Measurements from ENCODE around the gene NME4.
A peak's percentile ranks its signal among the peaks of the same experiment; 100 is the strongest.

Gene NME4

DNA sequence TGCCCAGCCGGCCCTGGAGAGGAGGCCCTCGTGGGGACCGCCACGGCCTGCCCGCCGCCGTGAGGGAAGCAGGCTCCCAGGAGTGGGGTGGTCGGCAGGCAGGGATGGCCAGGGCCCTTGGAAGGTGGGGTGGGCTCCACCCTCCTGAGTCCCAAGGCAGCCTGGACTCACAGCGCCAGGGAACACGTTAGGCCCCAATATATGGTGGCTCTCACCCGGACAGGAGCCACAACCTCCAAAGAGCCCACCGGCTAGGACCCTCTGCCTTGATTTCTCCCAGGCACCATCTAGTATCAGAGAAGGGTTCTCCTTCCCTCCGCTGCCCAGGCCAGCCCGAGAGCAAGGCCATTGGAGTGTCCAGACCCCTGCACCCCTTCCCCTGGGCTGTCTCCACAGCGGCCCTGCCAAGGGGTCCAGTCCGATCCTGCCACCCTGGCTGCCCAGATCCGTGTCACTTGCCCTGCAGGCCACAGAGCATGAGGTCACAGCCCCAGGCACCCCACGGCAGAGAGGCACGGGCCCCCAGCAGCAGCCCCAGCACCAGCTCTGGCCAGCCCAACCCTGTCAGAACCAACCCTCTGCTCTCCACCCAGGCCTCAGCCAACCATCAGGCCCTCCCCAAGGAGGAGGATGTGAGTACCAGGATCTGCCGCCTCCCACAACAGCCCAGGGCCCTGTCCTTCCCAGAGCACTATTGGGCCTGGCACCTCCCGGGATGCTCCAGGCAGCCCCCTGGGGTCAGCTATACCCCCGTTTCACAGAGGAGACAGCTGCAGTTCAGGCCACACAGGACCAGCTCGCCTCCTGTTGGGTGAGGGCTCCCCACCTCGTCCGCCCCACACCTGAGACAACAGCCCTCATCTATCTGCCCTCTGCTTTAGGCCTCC lies 43.4 kb upstream of the NME4 start:
- TF ChIP-seq CTCF (conservative IDR thresholded peaks at IDR 0.05) (no peak), ZFX (IDR thresholded peaks at IDR 0.05) (no peak)
- peak overlapping the region; percentile 41; the same call in 1 of the 2 replicates for H3K27ac ChIP-seq

DNA sequence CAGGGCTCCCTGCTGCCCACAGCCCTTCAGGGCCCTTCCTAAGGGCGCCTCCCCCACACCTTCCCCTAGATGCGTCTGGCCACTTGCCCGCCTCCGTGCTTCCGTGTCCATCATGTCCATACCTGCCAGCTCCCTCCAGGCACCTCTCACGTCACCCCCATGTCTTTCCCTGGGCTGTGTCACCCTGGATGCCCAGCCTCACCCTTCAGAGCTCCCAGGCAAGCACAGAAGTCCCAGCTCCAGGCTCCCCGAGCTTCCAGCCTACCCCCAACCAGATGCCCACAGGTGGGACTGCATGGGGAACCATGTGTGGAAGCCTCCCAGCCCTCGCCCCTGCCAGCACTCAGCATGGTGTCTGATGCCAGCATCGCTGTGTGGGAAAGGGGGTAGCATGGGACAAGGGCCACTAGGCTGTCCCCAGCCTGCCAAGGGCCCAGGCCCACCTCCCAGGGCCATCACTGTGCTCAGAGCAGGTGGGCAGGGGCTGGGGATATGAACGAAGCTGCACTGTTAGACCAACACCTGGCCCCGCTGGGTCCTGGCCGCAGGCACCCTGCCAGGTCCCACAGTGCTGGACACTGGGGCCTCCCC lies 42.6 kb upstream of the NME4 start:
- H3K27ac ChIP-seq, result no peak overlapping the region
- TF ChIP-seq CTCF (conservative IDR thresholded peaks at IDR 0.05) (no peak), ZFX (IDR thresholded peaks at IDR 0.05) (no peak)

- no peak for TF ChIP-seq ZFX (IDR thresholded peaks at IDR 0.05)
- no peak overlapping the region for H3K27ac ChIP-seq
Measured at GRCh38 chr16:354971-355461, 42.0 kb upstream of the NME4 start.

DNA sequence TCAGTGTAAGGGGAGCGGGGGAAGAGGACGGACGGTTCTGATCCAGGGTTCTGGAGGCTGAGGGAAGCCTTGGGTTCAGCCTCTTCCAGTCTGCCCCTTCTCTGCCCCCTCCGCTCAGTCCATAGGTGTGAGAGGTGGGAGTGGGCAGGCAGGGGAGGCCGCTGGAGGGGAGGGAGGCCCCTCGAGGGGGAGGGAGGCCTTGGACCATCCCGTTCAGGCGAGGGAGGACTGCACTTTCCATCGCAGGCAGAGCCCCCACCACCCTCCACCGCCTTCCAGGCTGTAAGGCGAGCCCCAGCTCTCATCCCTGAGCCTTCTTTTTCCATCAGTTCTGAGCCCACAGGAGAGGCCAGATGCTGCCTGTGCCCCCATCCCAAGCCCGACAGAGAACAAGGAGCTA lies 40.3 kb upstream of the NME4 start:
- TF ChIP-seq ZFX (IDR thresholded peaks at IDR 0.05) (no peak), CTCF (conservative IDR thresholded peaks at IDR 0.05) (no peak)
- no peak overlapping the region for H3K27ac ChIP-seq

DNA sequence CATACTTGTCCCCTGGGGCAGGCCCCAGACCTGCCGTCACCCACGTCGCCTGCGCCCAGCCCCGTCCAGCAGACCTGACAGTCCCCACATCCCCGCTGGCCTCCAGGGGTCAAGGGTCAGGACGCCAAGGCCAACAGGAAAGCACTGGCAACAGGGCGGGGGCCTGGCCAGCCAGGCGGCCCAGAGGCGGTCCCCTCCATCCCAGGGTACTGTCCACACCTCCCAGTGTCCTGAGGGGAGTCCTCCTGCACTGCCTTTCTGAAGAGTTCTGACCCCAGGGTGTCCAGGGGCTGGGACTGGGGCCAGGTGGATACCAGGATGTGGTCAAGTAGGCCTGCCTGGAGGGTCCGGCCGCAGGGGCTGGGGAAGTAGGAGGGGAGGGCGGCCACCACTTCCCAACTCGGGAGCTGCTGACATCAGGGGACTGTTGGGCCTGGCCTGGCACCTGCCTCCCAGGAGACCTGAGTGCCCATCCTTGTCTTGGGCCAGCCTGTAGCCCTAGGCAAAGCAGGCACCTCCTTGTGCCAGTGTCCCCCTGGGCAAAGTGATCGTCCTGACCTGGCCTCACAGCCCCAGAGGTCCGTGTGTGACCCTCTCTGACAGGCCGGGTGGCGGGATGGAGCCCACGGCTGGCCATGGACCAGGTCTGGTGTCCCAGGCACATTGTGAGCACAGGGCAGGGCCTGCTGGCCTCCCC lies 37.8 kb upstream of the NME4 start:
- TF ChIP-seq CTCF (conservative IDR thresholded peaks at IDR 0.05), result no peak
- no peak for TF ChIP-seq ZFX (IDR thresholded peaks at IDR 0.05)
- no peak overlapping the region for H3K27ac ChIP-seq

DNA sequence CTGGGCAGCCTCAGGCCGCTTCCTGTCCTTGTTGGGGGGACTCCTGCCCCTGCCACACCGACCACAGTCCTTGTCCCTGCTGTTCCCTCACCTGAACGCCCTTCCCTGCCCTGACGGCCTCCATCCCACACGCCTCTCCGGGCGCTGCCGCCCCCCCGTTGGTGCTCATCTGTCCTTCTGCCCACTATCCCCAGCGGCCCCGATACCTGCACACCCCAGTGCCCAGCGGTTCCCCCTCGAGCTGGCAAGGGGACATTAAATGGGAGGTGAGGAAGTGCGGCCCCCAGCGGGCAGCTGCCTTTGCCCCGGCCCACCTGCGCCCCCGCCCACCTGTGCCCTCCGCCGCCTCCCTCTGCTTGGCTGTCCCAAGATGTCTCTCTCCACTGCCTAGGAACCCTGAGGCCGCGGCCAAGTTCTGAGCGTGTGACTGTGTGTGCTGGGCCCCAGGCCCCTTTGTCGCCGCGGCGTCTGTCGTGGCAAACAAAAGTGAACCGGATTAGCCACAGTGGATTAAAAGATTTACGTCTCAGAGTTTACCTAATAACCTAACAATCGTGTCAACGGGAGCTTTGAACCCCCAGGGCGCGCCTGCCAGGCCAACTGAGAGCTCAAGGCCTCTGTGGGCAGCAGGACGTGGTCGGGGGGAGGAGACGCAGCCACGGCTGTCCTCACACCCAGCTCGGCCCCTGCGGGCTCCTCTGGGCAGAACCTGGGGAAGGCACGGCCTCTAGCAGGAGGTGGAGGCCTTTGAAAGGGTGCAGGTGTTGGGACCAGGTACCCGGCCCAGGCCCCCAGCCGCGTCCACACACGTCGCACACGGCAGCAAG lies 36.9 kb upstream of the NME4 start:
- TF ChIP-seq CTCF (conservative IDR thresholded peaks at IDR 0.05), result no peak
- TF ChIP-seq ZFX (IDR thresholded peaks at IDR 0.05), result no peak
- H3K27ac ChIP-seq, result no peak overlapping the region

- TF ChIP-seq CTCF (conservative IDR thresholded peaks at IDR 0.05), result no peak
- TF ChIP-seq ZFX (IDR thresholded peaks at IDR 0.05), result no peak
- no peak overlapping the region for H3K27ac ChIP-seq
Measured at GRCh38 chr16:360698-361336, 36.2 kb upstream of the NME4 start.
